Neural progenitor cell (in vitro differentiated cells): ENCODE results near the gene POLR1H. TPM values are rescaled to one million over a fixed set of nuclear protein-coding genes. Genes with fewer than 3 reads are reported as not detected.

Source experiments
- DNase-seq: peaks from one replicate; pipeline ENCODE4 v3.0.0-alpha.2; 2016; ENCODE audit warnings: low spot score
- H2AFZ ChIP-seq: fragments of 200-600 bp; sonication (generic); replicated peaks from 2 replicates; pipeline ENCODE4 v1.6.1; 2016; ENCODE audit warnings: antibody characterized with exemption
- H3F3A ChIP-seq: fragments of 200-600 bp; sonication (generic); 2 replicates; pipeline ENCODE4 v1.6.1; 2016; ENCODE audit warnings: antibody characterized with exemption, low read depth
- H3K27ac ChIP-seq: fragments of 200-600 bp; sonication (generic); 2 replicates; pipeline ENCODE4 v1.5.1; 2016; ENCODE audit warnings: mild to moderate bottlenecking
- H3K27me3 ChIP-seq: fragments of 200-600 bp; sonication (generic); 2 replicates; pipeline ENCODE4 v1.6.1; 2016; ENCODE audit warnings: mild to moderate bottlenecking, moderate library complexity
- H3K36me3 ChIP-seq: fragments of 200-600 bp; sonication (generic); 2 replicates; pipeline ENCODE4 v1.5.1; 2016
- H3K4me1 ChIP-seq: fragments of 200-600 bp; sonication (generic); 2 replicates; pipeline ENCODE4 v1.6.1; 2016; ENCODE audit warnings: mixed run types
- H3K4me2 ChIP-seq: fragments of 200-600 bp; sonication (generic); 2 replicates; pipeline ENCODE4 v1.6.1; 2016
- H3K4me3 ChIP-seq: fragments of 200-600 bp; sonication (generic); 2 replicates; pipeline ENCODE4 v1.5.1; 2016
- H3K79me2 ChIP-seq: fragments of 200-600 bp; sonication (generic); 2 replicates; pipeline ENCODE4 v1.6.1; 2016; ENCODE audit warnings: low read depth
- H3K9ac ChIP-seq: fragments of 200-600 bp; sonication (generic); 2 replicates; pipeline ENCODE4 v1.6.1; 2016
- H3K9me3 ChIP-seq: fragments of 200-600 bp; sonication (generic); 2 replicates; pipeline ENCODE4 v1.5.1; 2016; ENCODE audit warnings: low read depth
- H4K20me1 ChIP-seq: fragments of 200-600 bp; sonication (generic); 2 replicates; pipeline ENCODE4 v1.6.1; 2016; ENCODE audit warnings: low read depth
- H3K27ac Mint-ChIP-seq: 3 replicates; pipeline ENCODE4 v1.8.0; 2021; ENCODE audit warnings: mixed read lengths
- H3K27me3 Mint-ChIP-seq: 2 replicates; pipeline ENCODE4 v1.8.0; 2022; ENCODE audit warnings: low read depth, mild to moderate bottlenecking, inconsistent platforms, moderate library complexity, mixed read lengths; ENCODE audit not compliant: insufficient read depth
- H3K36me3 Mint-ChIP-seq: 3 replicates; pipeline ENCODE4 v1.8.0; 2021; ENCODE audit warnings: mixed read lengths
- H3K4me1 Mint-ChIP-seq: 3 replicates; pipeline ENCODE4 v1.8.0; 2021; ENCODE audit warnings: mixed read lengths
- H3K4me3 Mint-ChIP-seq: 3 replicates; pipeline ENCODE4 v1.8.0; 2021; ENCODE audit warnings: mild to moderate bottlenecking, moderate library complexity, mixed read lengths
- H3K9me3 Mint-ChIP-seq: 3 replicates; pipeline ENCODE4 v1.8.0; 2020; ENCODE audit warnings: mixed read lengths
- CTCF ChIP-seq: fragments of 200-600 bp; sonication (generic); IDR thresholded peaks from 2 replicates; pipeline ENCODE4 v1.5.1; 2017; ENCODE audit warnings: antibody characterized with exemption, mild to moderate bottlenecking
- EZH2 ChIP-seq: fragments of 200-600 bp; sonication (generic); IDR thresholded peaks from 2 replicates; pipeline ENCODE4 v1.6.1; 2017; ENCODE audit warnings: antibody characterized with exemption, mild to moderate bottlenecking, moderate library complexity
- EZH2phosphoT487 ChIP-seq: fragments of 200-600 bp; sonication (generic); IDR thresholded peaks from 2 replicates; pipeline ENCODE4 v1.6.1; 2017; ENCODE audit warnings: antibody characterized with exemption
- total RNA-seq: library from RNA; depleted of rRNA; stranded (reverse); fragments of >200 nt; gene quantifications from 2 replicates; pipeline ENCODE4 v1.2.3, GENCODE V29; 2015; ENCODE audit warnings: low replicate concordance

Gene POLR1H
- total RNA-seq, 1 donor from 2014 or later: 25.0 TPM

DNA sequence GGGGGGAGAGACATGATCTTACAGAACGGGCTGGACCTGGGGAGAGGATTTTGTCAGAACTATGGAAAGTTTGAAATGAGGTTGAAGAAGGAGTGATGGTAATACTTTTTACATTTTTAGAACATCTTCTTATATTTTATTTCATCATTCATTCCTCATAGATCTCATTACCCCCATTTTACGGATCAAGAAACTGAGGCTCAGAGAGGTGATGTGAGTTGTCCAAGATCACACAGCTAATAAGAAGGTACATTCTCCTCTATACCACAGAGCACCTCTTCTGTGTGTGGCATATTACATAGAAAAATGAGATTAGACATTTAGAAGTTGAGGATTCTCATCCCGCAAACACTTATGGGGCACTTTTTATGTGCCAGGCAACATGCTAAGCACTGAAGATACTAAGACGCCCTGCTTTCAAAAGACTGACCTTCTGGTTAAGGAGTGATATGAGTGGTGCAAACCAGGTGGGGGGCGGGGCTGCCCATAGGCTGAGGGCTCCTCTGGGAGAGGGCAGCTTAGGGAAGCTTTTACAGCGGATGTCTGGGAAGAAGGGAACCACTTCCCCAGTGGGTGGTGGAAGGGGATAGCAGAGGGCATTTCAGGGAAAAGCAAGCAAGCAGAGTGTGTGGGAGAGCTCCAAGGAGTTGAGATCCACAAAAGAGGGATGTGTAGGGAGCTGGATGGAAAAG, 31.9 kb downstream of the POLR1H start:
- TF ChIP-seq EZH2 (no peak), EZH2phosphoT487 (no peak), CTCF (no peak)
- no peak for DNase-seq
- Histone ChIP-seq H3K4me1 (no peaks in the 10 kb centered on the region), H3K36me3 (no peaks in the 10 kb centered on the region), H3K27me3 (peaks cover 88% of the 10 kb centered on the region), H2AFZ (no peak overlapping the region), H3K4me3 (no peak overlapping the region), H3K79me2 (no peaks in the 10 kb centered on the region), H4K20me1 (no peaks in the 10 kb centered on the region), H3K9ac (no peak overlapping the region), H3K27ac (no peak overlapping the region), H3F3A (no peaks in the 10 kb centered on the region), H3K4me2 (no peak overlapping the region), H3K9me3 (no peaks in the 10 kb centered on the region)
- H3K9me3 Mint-ChIP-seq: no peaks in the 10 kb centered on the region
- no peak overlapping the region for H3K27ac Mint-ChIP-seq
- no peaks in the 10 kb centered on the region for H3K36me3 Mint-ChIP-seq
- peaks cover 41% of the 10 kb centered on the region for H3K27me3 Mint-ChIP-seq
- no peak overlapping the region for H3K4me3 Mint-ChIP-seq
- no peaks in the 10 kb centered on the region for H3K4me1 Mint-ChIP-seq

GRCh38 chr6:30093951-30094661, 33.0 kb downstream of the POLR1H start:
- Mint-ChIP-seq H3K4me1 (no peaks in the 10 kb centered on the region), H3K27me3 (peaks cover 48% of the 10 kb centered on the region), H3K4me3 (no peak overlapping the region), H3K9me3 (no peaks in the 10 kb centered on the region), H3K27ac (no peak overlapping the region), H3K36me3 (no peaks in the 10 kb centered on the region)
- no peak overlapping the region for H3K27ac ChIP-seq
- no peaks in the 10 kb centered on the region for H3K9me3 ChIP-seq
- no peaks in the 10 kb centered on the region for H4K20me1 ChIP-seq
- H2AFZ ChIP-seq: no peak overlapping the region
- no peaks in the 10 kb centered on the region for H3K36me3 ChIP-seq
- peaks cover 92% of the 10 kb centered on the region for H3K27me3 ChIP-seq
- no peaks in the 10 kb centered on the region for H3F3A ChIP-seq
- no peak overlapping the region for H3K4me2 ChIP-seq
- H3K9ac ChIP-seq: no peak overlapping the region
- no peaks in the 10 kb centered on the region for H3K4me1 ChIP-seq
- H3K79me2 ChIP-seq: no peaks in the 10 kb centered on the region
- no peak for DNase-seq
- no peak overlapping the region for H3K4me3 ChIP-seq
- TF ChIP-seq EZH2 (no peak), EZH2phosphoT487 (no peak), CTCF (no peak)

- no peak overlapping the region for H2AFZ ChIP-seq
- no peak overlapping the region for H3K4me3 Mint-ChIP-seq
- H3K36me3 Mint-ChIP-seq: no peaks in the 10 kb centered on the region
- no peak overlapping the region for H3K27ac Mint-ChIP-seq
- H3K9ac ChIP-seq: no peak overlapping the region
- H3K27me3 Mint-ChIP-seq: peaks cover 65% of the 10 kb centered on the region
- peaks cover 14% of the 10 kb centered on the region for H3K4me1 Mint-ChIP-seq
- H3K9me3 Mint-ChIP-seq: peaks cover 2% of the 10 kb centered on the region
- peaks cover 6% of the 10 kb centered on the region for H3K4me1 ChIP-seq
- peaks cover 20% of the 10 kb centered on the region for H4K20me1 ChIP-seq
- peaks cover 92% of the 10 kb centered on the region for H3K27me3 ChIP-seq
- H3K27ac ChIP-seq: no peak overlapping the region
- H3F3A ChIP-seq: peaks cover 5% of the 10 kb centered on the region
- no peaks in the 10 kb centered on the region for H3K79me2 ChIP-seq
- no peak overlapping the region for H3K4me2 ChIP-seq
- H3K36me3 ChIP-seq: no peaks in the 10 kb centered on the region
- no peak overlapping the region for H3K4me3 ChIP-seq
- TF ChIP-seq CTCF: no peak
- no peak for TF ChIP-seq EZH2phosphoT487
- no peak for TF ChIP-seq EZH2
- no peak for DNase-seq
- H3K9me3 ChIP-seq: no peaks in the 10 kb centered on the region
Measured at GRCh38 chr6:30096829-30097228, 35.8 kb downstream of the POLR1H start.
